C4-2B (cell line): ENCODE results near the gene ABHD3.

Source experiments
- CTCF ChIP-seq: fragments of 450-650 bp; conservative IDR thresholded peaks from 2 replicates; pipeline ENCODE4 v1.5.1; 2017; ENCODE audit warnings: mild to moderate bottlenecking
- ZFX ChIP-seq: fragments of 450-650 bp; IDR thresholded peaks from 2 replicates; pipeline ENCODE4 v1.6.1; 2017

- no peak for TF ChIP-seq CTCF
- no peak for TF ChIP-seq ZFX
Measured at GRCh38 chr18:21743166-21743832, 38.7 kb upstream of the ABHD3 start.
